ENCODE results near the gene GSC2.

The GSC2 gene

GRCh38 chr22:19149991-19150390 lies at the start of gene GSC2:
TSS of gene GSC2 (minus strand) at chr22:19150292. CDS start at chr22:19150283, 9 bp downstream.
- DNase-seq (ENCODE audit: low read depth in 3 of 3), result no peak

- DNase-seq (ENCODE audit: low read depth in 3 of 3), result no peak
Measured at GRCh38 chr22:19199479-19199878, 49.4 kb upstream of the GSC2 start.

GRCh38 chr22:19197997-19198865 lies 48.1 kb upstream of the GSC2 start:
- DNase-seq (ENCODE audit: low read depth in 3 of 3), result no peak

- DNase-seq (ENCODE audit: low read depth in 3 of 3), result no peak
Measured at GRCh38 chr22:19196841-19197612, 46.9 kb upstream of the GSC2 start.

GRCh38 chr22:19195796-19196731 lies 46.0 kb upstream of the GSC2 start:
- no peak for DNase-seq (ENCODE audit: low read depth in 3 of 3)

GRCh38 chr22:19194766-19195536 lies 44.9 kb upstream of the GSC2 start:
- no peak for DNase-seq (ENCODE audit: low read depth in 3 of 3)

- DNase-seq (ENCODE audit: low read depth in 3 of 3), result no peak
Measured at GRCh38 chr22:19193879-19194278, 43.8 kb upstream of the GSC2 start.

- DNase-seq (ENCODE audit: low read depth in 3 of 3), result no peak
Measured at GRCh38 chr22:19187716-19188563, 37.8 kb upstream of the GSC2 start.

GRCh38 chr22:19184276-19184997 lies 34.3 kb upstream of the GSC2 start:
- DNase-seq (ENCODE audit: low read depth in 3 of 3), result no peak

GRCh38 chr22:19183216-19183615 lies 33.1 kb upstream of the GSC2 start:
- DNase-seq (ENCODE audit: low read depth in 3 of 3), result no peak

- DNase-seq (ENCODE audit: low read depth in 3 of 3), result no peak
Measured at GRCh38 chr22:19182472-19183157, 32.5 kb upstream of the GSC2 start.

GRCh38 chr22:19181786-19182471 lies 31.8 kb upstream of the GSC2 start:
- DNase-seq (ENCODE audit: low read depth in 3 of 3), result no peak

GRCh38 chr22:19180740-19181410 lies 30.8 kb upstream of the GSC2 start:
- DNase-seq (ENCODE audit: low read depth in 3 of 3), result no peak

- DNase-seq (ENCODE audit: low read depth in 3 of 3), result no peak
Measured at GRCh38 chr22:19180234-19180633, 30.1 kb upstream of the GSC2 start.

GRCh38 chr22:19179497-19180048 lies 29.5 kb upstream of the GSC2 start:
- peak in 1 of 3 donors; percentile 28 for DNase-seq (ENCODE audit: low read depth in 3 of 3)

- peak; percentile 74 to 91 (median 77) for DNase-seq (ENCODE audit: low read depth in 3 of 3)
Measured at GRCh38 chr22:19178657-19179496, 28.8 kb upstream of the GSC2 start, which contains the start of gene SLC25A1. TSS of gene SLC25A1 (minus strand) at chr22:19178736. CDS start at chr22:19178673, 63 bp downstream.
